ENCODE data around the gene CLMN. TPM values are rescaled to one million over a fixed set of nuclear protein-coding genes. Genes with fewer than 3 reads are reported as not detected.
A peak's percentile ranks its signal among the peaks of the same experiment; 100 is the strongest.

CLMN gene
- total and polyA plus RNA-seq, 2 of the 13 experiments (the other 11 are each of a cell fraction or from before 2014, with no cell fraction given), result 15.1 to 16.7 TPM

GRCh38 chr14:95156161-95157047 lies 163.3 kb downstream of the CLMN start (continued):
- TF ChIP-seq ZFY (CRISPR knock-in tag; IDR thresholded peaks at IDR 0.05) (no peak), NR2C2 (CRISPR knock-in tag; IDR thresholded peaks at IDR 0.05; ENCODE audit: borderline replicate concordance) (no peak), ZNF607 (CRISPR knock-in tag; IDR thresholded peaks at IDR 0.05; ENCODE audit: borderline replicate concordance) (no peak), FUBP1 (CRISPR knock-in tag; IDR thresholded peaks at IDR 0.05; ENCODE audit: borderline replicate concordance) (no peak), ZNF766 (CRISPR knock-in tag; IDR thresholded peaks at IDR 0.05; ENCODE audit: borderline replicate concordance) (no peak), NR2F1 (CRISPR knock-in tag; IDR thresholded peaks at IDR 0.05) (no peak), HDAC1 (CRISPR knock-in tag; IDR thresholded peaks at IDR 0.05) (0 out of 2 replicates have a peak, but pooled peaks have one; percentile 3), NFIC (IDR thresholded peaks at IDR 0.05; ENCODE audit: low read length) (no peak), FOXO4 (CRISPR knock-in tag; conservative IDR thresholded peaks at IDR 0.05) (0 out of 2 replicates have a peak, but pooled peaks have one; percentile 85), LRRFIP1 (CRISPR knock-in tag; conservative IDR thresholded peaks at IDR 0.05) (no peak), ZNF567 (CRISPR knock-in tag; IDR thresholded peaks at IDR 0.05; ENCODE audit: borderline replicate concordance) (no peak), NFKB2 (CRISPR knock-in tag; IDR thresholded peaks at IDR 0.05; ENCODE audit: borderline replicate concordance) (no peak), ZNF703 (CRISPR knock-in tag; IDR thresholded peaks at IDR 0.05; ENCODE audit: borderline replicate concordance) (no peak), ZNF75D (CRISPR knock-in tag; IDR thresholded peaks at IDR 0.05; ENCODE audit: borderline replicate concordance) (no peak), ZNF331 (CRISPR knock-in tag; IDR thresholded peaks at IDR 0.05) (no peak), SRSF9 (IDR thresholded peaks at IDR 0.05; ENCODE audit: borderline replicate concordance, insufficient read depth, low read depth, low read length, poor library complexity, severe bottlenecking) (no peak), ZNF274 (CRISPR knock-in tag; IDR thresholded peaks at IDR 0.05) (peak; percentile 6; the same call in 1 of the 2 replicates), SOX5 (CRISPR knock-in tag; IDR thresholded peaks at IDR 0.05; ENCODE audit: borderline replicate concordance) (no peak), TRIM24 (CRISPR knock-in tag; IDR thresholded peaks at IDR 0.05) (no peak), ATRX (CRISPR knock-in tag; IDR thresholded peaks at IDR 0.05; ENCODE audit: borderline replicate concordance) (no peak), JUN (CRISPR knock-in tag; IDR thresholded peaks at IDR 0.05) (no peak)
- TF ChIP-seq, protein P1, sequence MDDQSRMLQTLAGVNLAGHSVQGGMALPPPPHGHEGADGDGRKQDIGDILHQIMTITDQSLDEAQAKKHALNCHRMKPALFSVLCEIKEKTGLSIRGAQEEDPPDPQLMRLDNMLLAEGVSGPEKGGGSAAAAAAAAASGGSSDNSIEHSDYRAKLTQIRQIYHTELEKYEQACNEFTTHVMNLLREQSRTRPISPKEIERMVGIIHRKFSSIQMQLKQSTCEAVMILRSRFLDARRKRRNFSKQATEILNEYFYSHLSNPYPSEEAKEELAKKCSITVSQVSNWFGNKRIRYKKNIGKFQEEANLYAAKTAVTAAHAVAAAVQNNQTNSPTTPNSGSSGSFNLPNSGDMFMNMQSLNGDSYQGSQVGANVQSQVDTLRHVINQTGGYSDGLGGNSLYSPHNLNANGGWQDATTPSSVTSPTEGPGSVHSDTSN (CRISPR knock-in tag; IDR thresholded peaks at IDR 0.05; ENCODE audit: borderline replicate concordance), result no peak

All from HepG2 (cell line).